SKM-1 (cell line): ENCODE data around the gene C4orf51.

Experiments
- DNase-seq: peaks from one replicate; lab custom pipeline; 2025; ENCODE audit not compliant: unreplicated experiment; lab: John Stamatoyannopoulos, UW

The C4orf51 gene

DNA sequence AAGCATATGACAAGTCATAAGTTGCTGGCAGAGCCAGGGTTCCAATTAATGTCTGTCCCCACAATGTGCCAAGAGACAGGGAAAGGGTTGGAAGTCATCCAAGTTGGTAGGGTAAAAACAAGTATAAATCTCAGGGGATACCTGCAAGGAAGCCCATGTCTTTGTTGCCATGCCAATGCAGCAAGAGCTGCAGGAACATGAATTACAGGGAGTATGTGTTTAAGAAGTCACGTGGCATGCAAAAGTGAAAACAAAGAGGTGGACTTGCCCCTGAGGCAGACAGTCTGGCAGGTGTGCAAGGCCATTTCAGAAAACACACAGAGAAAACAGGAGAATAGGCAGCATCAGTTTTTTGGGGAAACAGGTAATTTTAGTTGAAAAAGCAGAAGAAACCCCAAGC, 29.4 kb downstream of the C4orf51 start:
- no peak for DNase-seq

DNA sequence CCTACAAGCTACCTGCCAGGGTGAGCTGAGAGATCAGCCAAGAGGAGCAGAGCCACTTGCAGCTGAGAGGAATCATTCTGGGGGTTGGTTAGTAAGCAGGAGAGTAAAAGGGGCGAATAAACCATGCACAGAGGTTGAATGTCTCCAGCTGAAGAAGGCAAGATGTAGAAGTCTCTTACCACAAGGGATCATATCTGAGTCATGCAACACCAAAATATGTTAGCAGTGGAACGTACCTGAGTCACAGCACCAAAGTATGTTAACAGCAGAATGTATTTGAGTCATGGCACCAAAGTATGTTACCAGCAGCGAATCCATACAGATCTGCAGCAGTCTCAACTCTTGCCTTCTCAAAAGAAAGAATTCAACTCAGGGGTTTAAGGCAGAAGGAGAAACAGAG, 29.9 kb downstream of the C4orf51 start:
- DNase-seq: no peak

- no peak for DNase-seq
These were observed 36.3 kb downstream of the C4orf51 start for GRCh38 chr4:145716200-145716599.

DNA sequence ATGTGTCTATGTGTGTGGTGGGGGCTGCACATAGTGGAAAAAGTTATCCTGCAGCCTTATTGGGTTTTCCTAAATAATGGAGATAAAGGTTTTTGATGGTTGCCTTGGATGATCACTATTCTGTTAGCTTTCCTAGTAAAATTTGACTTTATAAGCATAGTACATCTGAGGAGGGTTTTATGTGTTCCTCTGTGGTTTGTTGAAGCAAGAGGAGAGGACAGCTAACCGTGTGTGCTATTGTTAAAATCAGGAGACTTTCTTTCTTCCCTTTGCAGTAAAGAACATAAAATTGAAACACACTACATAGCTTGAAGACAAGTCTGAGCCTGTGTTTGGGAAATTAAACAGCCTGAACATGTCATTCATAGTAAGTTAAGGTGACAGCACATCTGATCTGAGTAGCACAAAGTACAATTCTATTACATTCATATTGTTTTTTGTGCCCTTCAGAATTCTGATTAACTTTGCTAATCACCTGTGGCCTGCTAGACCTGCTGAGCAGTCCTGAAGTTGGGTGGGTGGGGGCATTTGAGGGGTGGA, 36.8 kb downstream of the C4orf51 start:
- no peak for DNase-seq

GRCh38 chr4:145719752-145720624, 40.0 kb downstream of the C4orf51 start:
- DNase-seq: no peak

DNA sequence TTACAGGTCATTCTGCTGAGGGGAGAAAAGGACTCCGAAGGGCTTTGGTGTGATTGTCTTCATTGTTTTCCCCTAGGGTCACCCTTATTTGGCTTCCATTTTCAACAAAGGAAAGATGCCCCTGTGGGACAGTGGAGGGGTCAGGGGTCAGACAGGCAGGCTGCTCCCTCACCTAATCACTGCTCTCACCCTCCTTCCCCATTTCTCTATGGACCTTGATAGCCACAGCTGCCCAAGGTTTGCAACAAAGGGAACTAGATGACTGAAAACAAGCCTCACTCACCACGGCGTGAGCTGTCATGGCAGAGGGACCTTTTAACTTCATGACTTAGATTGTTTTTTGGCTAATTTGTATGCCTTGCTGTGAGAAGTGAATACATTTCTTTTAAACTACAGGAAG, 40.7 kb downstream of the C4orf51 start:
- DNase-seq: no peak

GRCh38 chr4:145722561-145722960, 42.6 kb downstream of the C4orf51 start:
- DNase-seq: no peak

GRCh38 chr4:145723336-145723735, 43.4 kb downstream of the C4orf51 start:
- no peak for DNase-seq

GRCh38 chr4:145730026-145730425, 50.1 kb downstream of the C4orf51 start:
- DNase-seq: no peak

GRCh38 chr4:145731028-145731427, 51.1 kb downstream of the C4orf51 start:
- no peak for DNase-seq

GRCh38 chr4:145732001-145732815, 52.3 kb downstream of the C4orf51 start:
- DNase-seq: no peak

GRCh38 chr4:145732895-145733880, 53.2 kb downstream of the C4orf51 start:
- DNase-seq: peak; percentile 42

DNA sequence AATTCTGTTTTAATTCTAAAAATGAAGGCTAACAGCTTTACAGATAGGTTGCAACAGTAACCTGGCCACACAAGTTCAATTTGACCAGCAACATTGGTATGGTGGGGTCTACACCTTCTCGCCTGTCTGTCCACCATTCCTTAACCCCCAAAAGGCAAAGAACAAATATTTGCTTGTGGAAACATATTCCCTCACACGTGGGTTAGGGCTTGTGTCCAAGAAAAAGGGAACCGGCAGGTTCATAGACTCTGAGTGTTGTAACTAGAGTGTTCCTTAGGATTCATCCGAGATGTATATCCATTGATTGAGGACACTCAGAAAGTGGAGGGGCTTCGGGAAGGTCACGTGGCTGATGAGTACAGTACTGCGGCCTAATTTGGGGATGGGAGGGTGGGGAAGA, 54.1 kb downstream of the C4orf51 start:
- no peak for DNase-seq

- DNase-seq: no peak
These were observed 54.8 kb downstream of the C4orf51 start for GRCh38 chr4:145734576-145735346.

DNA sequence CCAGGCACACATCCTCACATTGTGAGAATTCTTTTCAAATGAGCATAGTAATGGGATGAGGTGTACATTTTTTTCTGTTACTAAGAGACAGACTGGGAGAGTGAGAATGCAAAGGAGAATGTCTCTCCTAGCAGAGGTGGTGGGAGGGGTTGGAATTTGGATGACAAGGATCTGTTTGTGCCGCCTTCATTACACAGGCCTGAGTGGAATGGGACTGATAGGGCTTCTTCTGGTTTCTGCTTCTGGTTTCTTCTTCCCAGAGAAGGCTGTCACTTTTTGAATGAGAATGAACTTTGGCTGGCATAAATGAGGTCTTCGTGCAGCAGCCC, 55.4 kb downstream of the C4orf51 start:
- DNase-seq: no peak

GRCh38 chr4:145735827-145736226, 55.9 kb downstream of the C4orf51 start:
- no peak for DNase-seq

- DNase-seq: no peak
These were observed 56.4 kb downstream of the C4orf51 start for GRCh38 chr4:145736241-145736831.

DNA sequence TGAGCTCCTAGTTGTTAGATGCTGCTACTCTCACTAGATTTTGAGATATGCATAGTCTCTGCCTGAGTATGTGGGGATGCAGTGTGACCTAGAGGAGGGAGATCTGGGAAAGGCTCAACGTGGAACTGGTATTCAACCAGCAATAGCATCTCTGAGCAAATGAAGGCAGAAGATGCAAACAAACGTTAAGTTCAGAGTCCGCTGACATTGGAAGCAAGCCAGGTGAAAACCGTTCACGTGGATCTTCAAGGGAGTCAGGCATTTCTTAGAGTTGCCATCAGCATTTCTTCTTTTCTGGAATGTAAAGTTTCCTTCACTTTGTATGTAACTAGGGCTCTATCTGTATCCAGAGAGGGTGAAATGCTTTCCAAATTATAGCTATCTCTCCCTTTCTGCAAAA, 59.9 kb downstream of the C4orf51 start:
- DNase-seq: no peak

DNA sequence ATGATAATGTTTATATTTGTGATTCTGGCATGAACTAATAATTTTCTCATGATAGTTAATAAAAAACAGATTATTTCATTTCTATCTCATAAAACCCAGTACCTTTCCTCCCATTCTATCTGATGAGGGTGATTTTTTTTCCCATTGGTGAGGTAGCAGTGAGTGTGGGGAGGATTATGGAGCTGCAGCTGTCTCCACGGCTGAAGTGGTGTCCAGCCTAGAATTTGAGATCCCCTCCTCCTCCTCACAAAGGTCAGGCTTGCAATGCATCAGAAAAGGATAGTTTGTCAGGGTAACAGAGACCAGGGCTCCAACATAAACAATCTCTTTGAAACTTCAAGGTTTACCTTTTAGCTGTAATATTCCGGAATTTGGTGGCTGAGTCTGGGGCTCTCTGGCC, 60.9 kb downstream of the C4orf51 start:
- DNase-seq: no peak

GRCh38 chr4:145743641-145744040, 63.7 kb downstream of the C4orf51 start:
- no peak for DNase-seq
